ENCODE data around the gene TSPEAR. TPM values are rescaled to one million over a fixed set of nuclear protein-coding genes. Genes with fewer than 3 reads are reported as not detected.

TSPEAR gene
- polyA plus RNA-seq, 1 of the 3 experiments (the other 2 are of a cell fraction): 0.08 TPM

DNA sequence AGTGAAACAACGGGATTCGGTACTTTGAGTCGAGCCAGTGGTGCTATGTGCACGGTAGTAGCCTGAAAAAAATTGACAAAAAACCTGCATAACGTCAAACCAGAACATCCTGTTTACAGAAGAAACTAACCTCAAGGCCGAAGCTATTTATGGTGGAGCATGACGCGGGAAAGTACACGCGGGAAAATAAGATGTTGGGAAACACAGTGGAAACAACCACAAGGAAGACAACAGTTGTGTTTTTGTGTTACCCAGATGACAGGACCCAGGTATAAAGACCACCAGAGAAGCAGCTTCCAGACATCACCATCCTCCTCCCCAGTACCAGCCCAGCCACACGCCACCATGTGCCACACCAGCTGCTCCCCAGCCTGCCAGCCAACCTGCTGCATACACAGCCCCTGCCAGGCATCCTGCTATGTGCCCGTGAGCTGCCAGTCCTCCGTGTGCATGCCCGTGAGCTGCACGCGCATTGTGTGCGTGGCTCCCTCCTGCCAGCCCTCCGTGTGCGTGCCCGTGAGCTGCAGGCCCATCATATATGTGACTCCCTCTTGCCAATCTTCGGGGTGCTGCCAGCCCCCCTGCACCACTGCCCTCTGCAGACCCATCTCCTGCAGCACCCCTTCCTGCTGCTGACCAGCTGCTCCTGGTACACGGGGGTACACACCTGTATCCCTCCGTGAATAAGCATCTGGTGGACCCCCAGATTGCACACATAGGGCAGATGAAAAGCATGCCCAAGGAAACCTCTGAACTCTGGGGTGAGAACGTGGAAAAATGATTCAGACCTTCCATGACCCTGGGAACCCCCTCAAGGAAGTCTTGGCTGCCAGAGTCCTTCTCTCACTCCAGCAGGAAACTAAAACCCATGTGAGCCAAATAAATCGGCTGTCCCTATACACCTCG is 53.5 kb downstream of the TSPEAR start, which contains the start of gene KRTAP12-3:
TSS of gene KRTAP12-3 (plus strand) at position 298 of the 906 bp plus-strand sequence. CDS start at position 346, 48 bp downstream.
- WGBS (ENCODE audit: low lambda C conversion rate): 21% methylated on average over 20 of the region's 26 CpGs
- ChIA-PET POLR2A (no interaction called here), CTCF (no interaction called here)
- no peak within 1 kb of the TSS for H3K4me3 ChIP-seq (ENCODE audit: low read depth in 2 of 2, low read length in 1 of 2)
- no peaks in the 10 kb centered on the region for H3K36me3 ChIP-seq (replicated peaks in 1 of 2; ENCODE audit: control insufficient read depth in 1 of 2, insufficient read depth in 2 of 2, low read length in 1 of 2)
- H3F3A ChIP-seq (replicated peaks; ENCODE audit: insufficient read depth): no peaks in the 10 kb centered on the region
- TF ChIP-seq TCF12 (IDR thresholded peaks at IDR 0.05) (no peak), GABPA (IDR thresholded peaks at IDR 0.05; ENCODE audit: low read depth) (no peak), FOXM1 (IDR thresholded peaks at IDR 0.05; ENCODE audit: low read depth) (no peak), FOXJ3 (CRISPR knock-in tag; IDR thresholded peaks at IDR 0.05) (no peak), TAF1 (IDR thresholded peaks at IDR 0.05; ENCODE audit: borderline replicate concordance, low read depth, low read length) (no peak), EP300 (IDR thresholded peaks at IDR 0.05; ENCODE audit: borderline replicate concordance in 1 of 2, low read depth in 1 of 2, low read length in 1 of 2) (no peak), SMC3 (IDR thresholded peaks at IDR 0.05; ENCODE audit: low read depth, low read length) (no peak), RAD21 (IDR thresholded peaks at IDR 0.05; ENCODE audit: low read length) (no peak), FOSL2 (IDR thresholded peaks at IDR 0.05; ENCODE audit: borderline replicate concordance, low read depth) (no peak)
- TF ChIP-seq, protein P1, sequence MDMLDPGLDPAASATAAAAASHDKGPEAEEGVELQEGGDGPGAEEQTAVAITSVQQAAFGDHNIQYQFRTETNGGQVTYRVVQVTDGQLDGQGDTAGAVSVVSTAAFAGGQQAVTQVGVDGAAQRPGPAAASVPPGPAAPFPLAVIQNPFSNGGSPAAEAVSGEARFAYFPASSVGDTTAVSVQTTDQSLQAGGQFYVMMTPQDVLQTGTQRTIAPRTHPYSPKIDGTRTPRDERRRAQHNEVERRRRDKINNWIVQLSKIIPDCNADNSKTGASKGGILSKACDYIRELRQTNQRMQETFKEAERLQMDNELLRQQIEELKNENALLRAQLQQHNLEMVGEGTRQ (IDR thresholded peaks at IDR 0.05; ENCODE audit: borderline replicate concordance, low read depth, low read length): no peak
- TF ChIP-seq, protein P2, sequence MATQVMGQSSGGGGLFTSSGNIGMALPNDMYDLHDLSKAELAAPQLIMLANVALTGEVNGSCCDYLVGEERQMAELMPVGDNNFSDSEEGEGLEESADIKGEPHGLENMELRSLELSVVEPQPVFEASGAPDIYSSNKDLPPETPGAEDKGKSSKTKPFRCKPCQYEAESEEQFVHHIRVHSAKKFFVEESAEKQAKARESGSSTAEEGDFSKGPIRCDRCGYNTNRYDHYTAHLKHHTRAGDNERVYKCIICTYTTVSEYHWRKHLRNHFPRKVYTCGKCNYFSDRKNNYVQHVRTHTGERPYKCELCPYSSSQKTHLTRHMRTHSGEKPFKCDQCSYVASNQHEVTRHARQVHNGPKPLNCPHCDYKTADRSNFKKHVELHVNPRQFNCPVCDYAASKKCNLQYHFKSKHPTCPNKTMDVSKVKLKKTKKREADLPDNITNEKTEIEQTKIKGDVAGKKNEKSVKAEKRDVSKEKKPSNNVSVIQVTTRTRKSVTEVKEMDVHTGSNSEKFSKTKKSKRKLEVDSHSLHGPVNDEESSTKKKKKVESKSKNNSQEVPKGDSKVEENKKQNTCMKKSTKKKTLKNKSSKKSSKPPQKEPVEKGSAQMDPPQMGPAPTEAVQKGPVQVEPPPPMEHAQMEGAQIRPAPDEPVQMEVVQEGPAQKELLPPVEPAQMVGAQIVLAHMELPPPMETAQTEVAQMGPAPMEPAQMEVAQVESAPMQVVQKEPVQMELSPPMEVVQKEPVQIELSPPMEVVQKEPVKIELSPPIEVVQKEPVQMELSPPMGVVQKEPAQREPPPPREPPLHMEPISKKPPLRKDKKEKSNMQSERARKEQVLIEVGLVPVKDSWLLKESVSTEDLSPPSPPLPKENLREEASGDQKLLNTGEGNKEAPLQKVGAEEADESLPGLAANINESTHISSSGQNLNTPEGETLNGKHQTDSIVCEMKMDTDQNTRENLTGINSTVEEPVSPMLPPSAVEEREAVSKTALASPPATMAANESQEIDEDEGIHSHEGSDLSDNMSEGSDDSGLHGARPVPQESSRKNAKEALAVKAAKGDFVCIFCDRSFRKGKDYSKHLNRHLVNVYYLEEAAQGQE (IDR thresholded peaks at IDR 0.05; ENCODE audit: low read depth, low read length): no peak
- DNase-seq: no peak
- H4K20me1 ChIP-seq (ENCODE audit: insufficient read depth): no peaks in the 10 kb centered on the region
- no peak within 1 kb of the TSS for H3K4me2 ChIP-seq
- H3K4me1 ChIP-seq (ENCODE audit: control insufficient read depth in 1 of 2, insufficient read depth in 2 of 2, low read depth in 1 of 2, low read length in 1 of 2): no peaks in the 10 kb centered on the region
- no peaks in the 10 kb centered on the region for H3K79me2 ChIP-seq (ENCODE audit: insufficient read depth)
- H2AFZ ChIP-seq (ENCODE audit: low read depth): no peak within 1 kb of the TSS
- H3K9ac ChIP-seq: no peak within 1 kb of the TSS
- 0 out of 2 replicates have a peak, but pooled peaks cover 4% of the 10 kb centered on the region for H3K9me2 ChIP-seq
- no peaks in the 10 kb centered on the region for H3K9me3 ChIP-seq
- H3K27ac ChIP-seq (ENCODE audit: low read depth in 2 of 2, low read length in 1 of 2): no peak within 1 kb of the TSS
- H3K27me3 ChIP-seq (ENCODE audit: insufficient read depth): peaks cover 17% of the 10 kb centered on the region; the same call in 1 of the 2 replicates

DNA sequence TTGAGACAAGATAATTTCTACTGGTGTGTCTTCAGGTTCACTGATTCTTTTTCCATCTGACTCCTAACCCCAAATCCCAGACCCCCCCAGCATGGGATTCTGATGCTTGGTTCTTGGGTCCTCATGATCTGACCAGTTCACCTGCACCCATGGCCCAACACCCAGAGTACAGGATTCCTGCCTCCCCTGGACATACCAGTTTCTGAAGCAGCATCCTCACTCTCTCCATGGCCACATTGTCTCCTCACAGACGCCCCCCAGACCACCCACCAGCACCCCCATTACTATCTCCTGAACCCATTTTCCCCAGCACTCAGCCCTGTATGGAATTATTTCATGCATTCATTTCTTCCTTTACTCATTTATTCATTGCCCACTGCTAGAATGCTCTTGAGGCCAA is 54.5 kb downstream of the TSPEAR start:
- Histone ChIP-seq H3K4me2 (no peak overlapping the region), H4K20me1 (ENCODE audit: insufficient read depth) (no peaks in the 10 kb centered on the region), H3K79me2 (ENCODE audit: insufficient read depth) (no peaks in the 10 kb centered on the region), H3K9me2 (no peaks in the 10 kb centered on the region), H3K36me3 (replicated peaks in 1 of 2; ENCODE audit: control insufficient read depth in 1 of 2, insufficient read depth in 2 of 2, low read length in 1 of 2) (no peaks in the 10 kb centered on the region), H3K4me3 (ENCODE audit: low read depth in 2 of 2, low read length in 1 of 2) (no peak overlapping the region), H2AFZ (ENCODE audit: low read depth) (no peak overlapping the region), H3K9ac (no peak overlapping the region), H3K9me3 (no peaks in the 10 kb centered on the region), H3F3A (replicated peaks; ENCODE audit: insufficient read depth) (no peaks in the 10 kb centered on the region), H3K4me1 (ENCODE audit: control insufficient read depth in 1 of 2, insufficient read depth in 2 of 2, low read depth in 1 of 2, low read length in 1 of 2) (no peaks in the 10 kb centered on the region), H3K27me3 (ENCODE audit: insufficient read depth) (peaks cover 27% of the 10 kb centered on the region; the same call in 1 of the 2 replicates), H3K27ac (ENCODE audit: low read depth in 2 of 2, low read length in 1 of 2) (no peak overlapping the region)
- DNase-seq: no peak
- 0% methylated on average over 1 of the region's 1 CpG for WGBS (ENCODE audit: low lambda C conversion rate)
- ChIA-PET CTCF (no interaction called here), POLR2A (no interaction called here)
- TF ChIP-seq YY1 (IDR thresholded peaks at IDR 0.05; ENCODE audit: low read depth) (no peak), NFIC (IDR thresholded peaks at IDR 0.05; ENCODE audit: borderline replicate concordance) (no peak), CHD2 (IDR thresholded peaks at IDR 0.05; ENCODE audit: low read length, partially characterized antibody) (no peak), TAF1 (IDR thresholded peaks at IDR 0.05; ENCODE audit: borderline replicate concordance, low read depth, low read length) (no peak), EZH2phosphoT487 (IDR thresholded peaks at IDR 0.05; ENCODE audit: borderline replicate concordance, low read depth) (no peak), GATA2 (CRISPR knock-in tag; IDR thresholded peaks at IDR 0.05) (no peak), NRF1 (IDR thresholded peaks at IDR 0.05; ENCODE audit: low read depth, low read length) (no peak), ELF1 (IDR thresholded peaks at IDR 0.05) (no peak)
- TF ChIP-seq, protein P3, sequence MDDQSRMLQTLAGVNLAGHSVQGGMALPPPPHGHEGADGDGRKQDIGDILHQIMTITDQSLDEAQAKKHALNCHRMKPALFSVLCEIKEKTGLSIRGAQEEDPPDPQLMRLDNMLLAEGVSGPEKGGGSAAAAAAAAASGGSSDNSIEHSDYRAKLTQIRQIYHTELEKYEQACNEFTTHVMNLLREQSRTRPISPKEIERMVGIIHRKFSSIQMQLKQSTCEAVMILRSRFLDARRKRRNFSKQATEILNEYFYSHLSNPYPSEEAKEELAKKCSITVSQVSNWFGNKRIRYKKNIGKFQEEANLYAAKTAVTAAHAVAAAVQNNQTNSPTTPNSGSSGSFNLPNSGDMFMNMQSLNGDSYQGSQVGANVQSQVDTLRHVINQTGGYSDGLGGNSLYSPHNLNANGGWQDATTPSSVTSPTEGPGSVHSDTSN (IDR thresholded peaks at IDR 0.05): no peak
- TF ChIP-seq, protein P4, sequence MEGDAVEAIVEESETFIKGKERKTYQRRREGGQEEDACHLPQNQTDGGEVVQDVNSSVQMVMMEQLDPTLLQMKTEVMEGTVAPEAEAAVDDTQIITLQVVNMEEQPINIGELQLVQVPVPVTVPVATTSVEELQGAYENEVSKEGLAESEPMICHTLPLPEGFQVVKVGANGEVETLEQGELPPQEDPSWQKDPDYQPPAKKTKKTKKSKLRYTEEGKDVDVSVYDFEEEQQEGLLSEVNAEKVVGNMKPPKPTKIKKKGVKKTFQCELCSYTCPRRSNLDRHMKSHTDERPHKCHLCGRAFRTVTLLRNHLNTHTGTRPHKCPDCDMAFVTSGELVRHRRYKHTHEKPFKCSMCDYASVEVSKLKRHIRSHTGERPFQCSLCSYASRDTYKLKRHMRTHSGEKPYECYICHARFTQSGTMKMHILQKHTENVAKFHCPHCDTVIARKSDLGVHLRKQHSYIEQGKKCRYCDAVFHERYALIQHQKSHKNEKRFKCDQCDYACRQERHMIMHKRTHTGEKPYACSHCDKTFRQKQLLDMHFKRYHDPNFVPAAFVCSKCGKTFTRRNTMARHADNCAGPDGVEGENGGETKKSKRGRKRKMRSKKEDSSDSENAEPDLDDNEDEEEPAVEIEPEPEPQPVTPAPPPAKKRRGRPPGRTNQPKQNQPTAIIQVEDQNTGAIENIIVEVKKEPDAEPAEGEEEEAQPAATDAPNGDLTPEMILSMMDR (IDR thresholded peaks at IDR 0.05): no peak

Data from SK-N-SH (cell line).